ENCODE results near the gene NEU3.

The NEU3 gene

DNA sequence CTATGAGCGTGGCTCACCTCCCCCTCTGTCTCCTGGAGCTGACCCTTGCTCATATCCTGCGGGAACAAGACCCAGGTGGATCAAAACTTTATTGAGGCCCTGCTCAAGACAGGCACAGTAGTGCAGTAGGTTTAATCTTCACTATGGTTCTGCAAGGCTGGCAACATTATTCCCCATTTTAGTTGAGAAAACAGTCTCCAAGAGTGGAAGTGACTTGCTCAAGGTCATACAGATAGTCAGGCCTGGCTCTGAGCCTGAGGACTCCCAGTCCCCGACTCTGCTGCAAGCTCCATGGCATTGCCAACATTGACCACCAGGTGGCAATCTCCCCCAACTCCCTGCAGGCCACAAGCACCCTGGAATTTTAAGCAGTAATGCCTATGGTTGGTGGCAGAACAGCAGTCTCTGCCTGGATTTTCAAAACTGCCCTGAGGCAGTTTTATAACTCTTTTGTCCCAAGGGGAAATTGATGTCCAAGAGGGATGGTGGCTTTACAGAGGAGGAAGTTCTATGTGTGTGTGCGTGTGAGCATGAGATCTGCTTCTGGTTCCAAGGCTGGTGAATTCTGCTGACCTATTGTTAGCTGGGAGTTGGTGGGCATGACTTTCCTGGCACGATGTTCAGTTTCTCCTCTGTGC is 34.1 kb downstream of the NEU3 start:
- Mint-ChIP-seq H3K4me1 (no peaks in the 10 kb centered on the region), H3K9me3 (peaks cover 20% of the 10 kb centered on the region), H3K27ac (no peak overlapping the region), H3K27me3 (ENCODE audit: low read depth, poor library complexity) (peaks cover 8% of the 10 kb centered on the region), H3K4me3 (no peak overlapping the region), H3K36me3 (ENCODE audit: low read depth) (peaks cover 16% of the 10 kb centered on the region)
- TF ChIP-seq, protein P1, sequence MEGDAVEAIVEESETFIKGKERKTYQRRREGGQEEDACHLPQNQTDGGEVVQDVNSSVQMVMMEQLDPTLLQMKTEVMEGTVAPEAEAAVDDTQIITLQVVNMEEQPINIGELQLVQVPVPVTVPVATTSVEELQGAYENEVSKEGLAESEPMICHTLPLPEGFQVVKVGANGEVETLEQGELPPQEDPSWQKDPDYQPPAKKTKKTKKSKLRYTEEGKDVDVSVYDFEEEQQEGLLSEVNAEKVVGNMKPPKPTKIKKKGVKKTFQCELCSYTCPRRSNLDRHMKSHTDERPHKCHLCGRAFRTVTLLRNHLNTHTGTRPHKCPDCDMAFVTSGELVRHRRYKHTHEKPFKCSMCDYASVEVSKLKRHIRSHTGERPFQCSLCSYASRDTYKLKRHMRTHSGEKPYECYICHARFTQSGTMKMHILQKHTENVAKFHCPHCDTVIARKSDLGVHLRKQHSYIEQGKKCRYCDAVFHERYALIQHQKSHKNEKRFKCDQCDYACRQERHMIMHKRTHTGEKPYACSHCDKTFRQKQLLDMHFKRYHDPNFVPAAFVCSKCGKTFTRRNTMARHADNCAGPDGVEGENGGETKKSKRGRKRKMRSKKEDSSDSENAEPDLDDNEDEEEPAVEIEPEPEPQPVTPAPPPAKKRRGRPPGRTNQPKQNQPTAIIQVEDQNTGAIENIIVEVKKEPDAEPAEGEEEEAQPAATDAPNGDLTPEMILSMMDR (IDR thresholded peaks at IDR 0.05): peak; percentile 96
- peak; percentile 85 for DNase-seq

DNA sequence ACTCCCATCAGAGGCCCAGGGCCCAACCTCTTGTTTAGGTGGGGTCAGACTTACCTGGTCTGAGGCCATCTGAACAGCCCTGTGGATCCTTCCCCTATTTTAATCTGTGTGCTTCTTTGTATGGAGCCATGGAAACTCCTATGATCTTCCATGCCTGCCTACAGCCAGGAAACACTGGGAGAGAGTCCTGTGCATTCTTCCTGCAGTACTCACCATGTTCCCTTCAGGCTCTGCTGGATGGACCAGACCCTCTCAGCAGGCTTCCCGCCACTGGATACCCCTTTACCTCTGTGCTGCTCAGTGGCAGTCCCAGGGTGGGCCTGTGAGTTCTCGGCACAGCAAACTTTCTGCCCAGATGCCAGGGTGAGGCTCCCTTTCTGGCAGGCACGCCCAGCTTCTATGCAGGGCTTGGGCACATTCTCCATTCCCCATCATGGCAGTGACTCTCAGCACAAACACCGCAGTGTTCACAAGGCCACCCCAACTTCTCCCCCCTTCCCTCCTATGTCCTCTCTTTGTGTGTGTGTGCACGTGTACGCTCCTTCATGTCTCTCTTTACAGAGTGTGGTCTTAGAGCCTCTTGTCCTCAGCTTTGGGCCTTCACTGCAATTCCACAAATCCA is 34.8 kb downstream of the NEU3 start:
- Mint-ChIP-seq H3K27me3 (ENCODE audit: low read depth, poor library complexity) (peaks cover 13% of the 10 kb centered on the region), H3K36me3 (ENCODE audit: low read depth) (peaks cover 9% of the 10 kb centered on the region), H3K27ac (no peak overlapping the region), H3K4me1 (no peaks in the 10 kb centered on the region), H3K4me3 (no peak overlapping the region), H3K9me3 (peaks cover 15% of the 10 kb centered on the region)
- DNase-seq: no peak
- TF ChIP-seq, protein P1 (IDR thresholded peaks at IDR 0.05): no peak

DNA sequence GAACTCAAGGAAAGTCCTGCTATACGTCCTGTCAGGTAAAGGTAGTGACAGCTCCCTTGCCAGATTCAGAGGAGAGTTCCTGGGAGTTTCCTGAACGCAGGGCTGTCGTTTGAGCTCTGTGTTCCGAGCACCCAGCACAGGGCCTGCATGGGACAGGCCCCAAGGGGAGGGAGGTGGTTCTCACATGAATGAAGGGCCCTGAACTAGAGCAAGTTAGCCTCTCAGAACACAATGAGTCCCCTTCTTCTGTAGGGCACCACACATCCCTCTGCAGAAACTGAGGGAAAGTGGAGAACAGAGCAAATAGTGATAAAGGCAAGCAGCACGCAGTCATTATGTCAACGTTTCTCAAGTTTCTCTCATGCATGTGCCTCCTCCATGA is 35.3 kb downstream of the NEU3 start:
- no peak overlapping the region for H3K27ac Mint-ChIP-seq
- no peak for DNase-seq
- no peak overlapping the region for H3K4me3 Mint-ChIP-seq
- TF ChIP-seq, protein P1 (IDR thresholded peaks at IDR 0.05): no peak
- H3K27me3 Mint-ChIP-seq (ENCODE audit: low read depth, poor library complexity): peaks cover 13% of the 10 kb centered on the region
- peaks cover 10% of the 10 kb centered on the region for H3K9me3 Mint-ChIP-seq
- no peaks in the 10 kb centered on the region for H3K4me1 Mint-ChIP-seq
- H3K36me3 Mint-ChIP-seq (ENCODE audit: low read depth): peaks cover 4% of the 10 kb centered on the region

DNA sequence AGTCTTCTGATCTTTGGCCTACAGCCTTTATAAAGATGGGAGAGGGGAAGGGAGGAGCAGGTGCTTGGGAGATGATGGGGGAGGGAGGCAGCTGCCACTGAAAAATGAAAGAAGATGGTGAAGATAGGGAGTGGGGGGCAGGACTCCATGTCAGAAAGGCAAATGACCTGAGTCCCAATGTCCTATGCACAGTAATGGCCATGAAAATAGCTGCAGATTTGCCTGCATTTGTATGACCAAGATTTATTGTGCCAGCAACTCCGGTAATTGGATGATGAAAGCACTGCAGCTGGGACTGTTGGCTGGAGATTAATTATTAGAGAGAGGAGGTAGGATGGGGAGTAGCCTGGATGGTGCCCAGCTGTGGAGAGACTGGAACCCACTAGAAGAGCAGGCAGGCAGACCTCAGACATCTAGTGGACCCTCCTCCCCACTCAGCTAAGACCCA is 36.1 kb downstream of the NEU3 start:
- H3K36me3 Mint-ChIP-seq (ENCODE audit: low read depth): peaks cover 4% of the 10 kb centered on the region
- TF ChIP-seq, protein P1 (IDR thresholded peaks at IDR 0.05): no peak
- no peak for DNase-seq
- no peak overlapping the region for H3K27ac Mint-ChIP-seq
- H3K4me1 Mint-ChIP-seq: no peaks in the 10 kb centered on the region
- H3K27me3 Mint-ChIP-seq (ENCODE audit: low read depth, poor library complexity): peaks cover 18% of the 10 kb centered on the region
- peaks cover 10% of the 10 kb centered on the region for H3K9me3 Mint-ChIP-seq
- no peak overlapping the region for H3K4me3 Mint-ChIP-seq

DNA sequence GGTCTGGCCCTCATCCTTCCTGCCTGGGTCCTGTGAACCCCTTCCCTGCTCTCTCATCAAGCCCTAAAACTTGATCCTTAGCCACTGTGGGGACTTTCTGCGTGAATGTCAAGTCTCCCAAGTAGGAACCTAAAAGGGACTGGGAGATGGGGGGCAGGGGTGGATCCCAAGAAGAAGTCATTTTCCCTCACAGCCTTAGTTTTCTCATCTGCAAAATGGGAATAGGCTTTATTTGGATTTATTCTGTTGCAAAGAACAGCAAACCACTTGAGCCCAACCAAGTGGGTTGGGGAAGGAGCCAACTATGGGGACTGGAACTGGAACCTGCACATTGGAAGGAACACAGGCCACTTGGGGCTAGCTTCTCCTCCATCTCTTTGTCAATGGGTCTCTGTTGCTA is 36.8 kb downstream of the NEU3 start:
- Mint-ChIP-seq H3K4me3 (no peak overlapping the region), H3K4me1 (no peaks in the 10 kb centered on the region), H3K27me3 (ENCODE audit: low read depth, poor library complexity) (peaks cover 18% of the 10 kb centered on the region), H3K27ac (no peak overlapping the region), H3K36me3 (ENCODE audit: low read depth) (peaks cover 4% of the 10 kb centered on the region), H3K9me3 (peaks cover 5% of the 10 kb centered on the region)
- no peak for DNase-seq
- TF ChIP-seq, protein P1 (IDR thresholded peaks at IDR 0.05): no peak

DNA sequence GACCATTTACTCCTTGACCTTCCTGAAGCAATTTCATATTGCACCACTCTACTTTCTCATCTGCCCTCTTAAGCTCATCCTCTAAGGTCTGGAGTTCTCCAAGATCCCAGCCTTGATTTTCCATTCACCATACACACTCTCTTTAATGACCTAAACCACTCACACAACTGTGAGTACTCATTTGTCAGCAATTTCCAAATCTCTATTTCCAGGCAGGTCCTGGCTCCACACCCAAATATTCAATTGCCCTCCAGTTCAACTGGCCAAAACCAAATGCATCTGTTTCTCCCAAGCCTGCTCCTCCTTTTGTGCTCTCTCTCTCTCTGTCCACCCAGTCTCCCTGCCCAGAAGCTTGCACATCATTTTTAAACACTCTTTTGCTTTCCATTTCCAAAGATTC is 39.6 kb downstream of the NEU3 start:
- DNase-seq: no peak
- no peak overlapping the region for H3K4me3 Mint-ChIP-seq
- H3K36me3 Mint-ChIP-seq (ENCODE audit: low read depth): no peaks in the 10 kb centered on the region
- peaks cover 21% of the 10 kb centered on the region for H3K27me3 Mint-ChIP-seq (ENCODE audit: low read depth, poor library complexity)
- H3K9me3 Mint-ChIP-seq: no peaks in the 10 kb centered on the region
- H3K4me1 Mint-ChIP-seq: no peaks in the 10 kb centered on the region
- H3K27ac Mint-ChIP-seq: no peak overlapping the region
- TF ChIP-seq, protein P1 (IDR thresholded peaks at IDR 0.05): no peak
